H1 (cell line): ENCODE measurements around the gene LONRF2. TPM values are rescaled to one million over a fixed set of nuclear protein-coding genes. Genes with fewer than 3 reads are reported as not detected.

Experiments
- CTCF ChIA-PET: fragments of 300-600 bp; sonication (Branson Sonifier 250); formaldehyde crosslinking; loops from one replicate; lab custom pipeline; 2021; ENCODE audit not compliant: partially characterized antibody; lab: Charles Lee
- POLR2A ChIA-PET: fragments of 300-600 bp; sonication (Branson Sonifier 250); formaldehyde crosslinking; loops from one replicate; lab custom pipeline; 2021; ENCODE audit warnings: inconsistent platforms; ENCODE audit not compliant: partially characterized antibody; lab: Charles Lee
- DNase-seq, 2 experiments: peaks; one replicate each; pipeline versions ENCODE4 v3.0.0 to v3.0.0-alpha.2; 2010 to 2022; ENCODE audit warnings: low spot score in 2 of 2, low read depth in 1 of 2, mixed read lengths in 1 of 2
- FAIRE-seq: peaks from 2 replicates; lab custom pipeline; 2011; peaks lifted over from hg19 to GRCh38; lab: Jason Lieb, UNC
- H2AFZ ChIP-seq: 2 replicates; pipeline ENCODE4 v1.8.1; 2012; ENCODE audit warnings: low read length, inconsistent platforms
- H2AK5ac ChIP-seq: 2 replicates; pipeline ENCODE4 v1.6.1; 2013; ENCODE audit warnings: low read depth, low read length
- H2BK120ac ChIP-seq: replicated peaks from 2 replicates; pipeline ENCODE3; 2013; ENCODE audit warnings: low read depth, low read length, inconsistent platforms
- H2BK12ac ChIP-seq: 2 replicates; pipeline ENCODE4 v1.6.1; 2013; ENCODE audit warnings: low read depth, low read length
- H2BK15ac ChIP-seq: 2 replicates; pipeline ENCODE4 v1.6.1; 2013; ENCODE audit warnings: low read length
- H2BK20ac ChIP-seq: 2 replicates; pipeline ENCODE4 v1.6.1; 2013; ENCODE audit warnings: low read length
- H2BK5ac ChIP-seq: 2 replicates; pipeline ENCODE4 v1.6.1; 2013; ENCODE audit warnings: low read depth, low read length
- H3K14ac ChIP-seq: 2 replicates; pipeline ENCODE4 v1.6.1; 2013; ENCODE audit warnings: inconsistent platforms; ENCODE audit not compliant: insufficient read length
- H3K18ac ChIP-seq: 2 replicates; pipeline ENCODE4 v1.6.1; 2013; ENCODE audit warnings: low read length; ENCODE audit errors: extremely low read depth
- H3K23ac ChIP-seq: 2 replicates; pipeline ENCODE4 v1.6.1; 2013; ENCODE audit warnings: inconsistent platforms; ENCODE audit not compliant: insufficient read length
- H3K23me2 ChIP-seq: 2 replicates; pipeline ENCODE4 v1.6.1; 2013; ENCODE audit warnings: low read depth, low read length
- H3K27ac ChIP-seq: 2 replicates; pipeline ENCODE4 v1.6.1; 2011; ENCODE audit warnings: low read depth, low read length, inconsistent platforms
- H3K27me3 ChIP-seq, 4 experiments: replicated peaks in 1 of 4; 1 replicate in 1 of 4; 2 replicates in 3 of 4; pipeline versions ENCODE4 v1.6.1 to v1.8.1; 2011 to 2013; ENCODE audit warnings: low read length in 3 of 4, mild to moderate bottlenecking in 3 of 4, inconsistent platforms in 2 of 4, mixed read lengths in 2 of 4, moderate library complexity in 1 of 4; ENCODE audit not compliant: control insufficient read depth in 3 of 4, insufficient read depth in 3 of 4; ENCODE audit errors: extremely low read depth in 1 of 4
- H3K36me3 ChIP-seq, 4 experiments: 2 replicates each; pipeline versions ENCODE4 v1.6.1 to v1.8.1; 2011 to 2013; ENCODE audit warnings: mild to moderate bottlenecking in 4 of 4, low read length in 3 of 4, moderate library complexity in 2 of 4, control low read depth in 1 of 4, inconsistent platforms in 1 of 4; ENCODE audit not compliant: insufficient read depth in 4 of 4, control insufficient read depth in 2 of 4
- H3K4ac ChIP-seq: replicated peaks from 2 replicates; pipeline ENCODE3; 2013; ENCODE audit warnings: low read length, low read depth, mixed read lengths, inconsistent platforms; ENCODE audit not compliant: insufficient read length
- H3K4me1 ChIP-seq, 4 experiments: replicated peaks in 1 of 4; 1 replicate in 1 of 4; 2 replicates in 3 of 4; pipeline versions ENCODE4 v1.6.1 to v1.8.1; 2011 to 2013; ENCODE audit warnings: low read length in 3 of 4, inconsistent platforms in 2 of 4, mixed read lengths in 1 of 4; ENCODE audit not compliant: insufficient read depth in 4 of 4, control insufficient read depth in 3 of 4
- H3K4me2 ChIP-seq, 2 experiments: 2 replicates each; pipeline versions ENCODE4 v1.6.1 to v1.8.1; 2011 to 2013; ENCODE audit warnings: low read depth in 2 of 2, low read length in 2 of 2, control low read depth in 1 of 2, inconsistent platforms in 1 of 2, mild to moderate bottlenecking in 1 of 2; ENCODE audit not compliant: insufficient read depth in 1 of 2
- H3K4me3 ChIP-seq, 4 experiments: fragments of 200-600, 300-600 bp in 1 of 4; sonication (generic), shearing (Covaris generic), sonication (Bioruptor Twin) in 1 of 4; 2 replicates each; pipeline versions ENCODE4 v1.5.1 to v1.8.1; 2011 to 2016; ENCODE audit warnings: low read length in 4 of 4, low read depth in 3 of 4, control low read depth in 2 of 4, inconsistent platforms in 2 of 4, mild to moderate bottlenecking in 2 of 4, mixed read lengths in 1 of 4, moderate library complexity in 1 of 4; ENCODE audit not compliant: insufficient read depth in 2 of 4; ENCODE audit errors: extremely low read depth in 1 of 4
- H3K56ac ChIP-seq: replicated peaks from 2 replicates; pipeline ENCODE3; 2013; ENCODE audit warnings: low read depth, mild to moderate bottlenecking, mixed read lengths, low read length, inconsistent platforms; ENCODE audit not compliant: insufficient read length
- H3K79me1 ChIP-seq: 2 replicates; pipeline ENCODE4 v1.6.1; 2013; ENCODE audit warnings: low read depth, low read length, control low read depth
- H3K79me2 ChIP-seq, 2 experiments: 2 replicates each; pipeline versions ENCODE4 v1.6.1 to v1.8.1; 2012 to 2013; ENCODE audit warnings: low read length in 2 of 2, mild to moderate bottlenecking in 2 of 2, inconsistent platforms in 1 of 2; ENCODE audit not compliant: insufficient read depth in 2 of 2, control insufficient read depth in 1 of 2
- H3K9ac ChIP-seq, 4 experiments: replicated peaks in 1 of 4; 1 replicate in 1 of 4; 2 replicates in 3 of 4; pipeline versions ENCODE4 v1.6.1 to v1.8.1; 2011 to 2013; ENCODE audit warnings: low read depth in 3 of 4, low read length in 3 of 4, control low read depth in 2 of 4, mild to moderate bottlenecking in 2 of 4, moderate library complexity in 2 of 4, inconsistent platforms in 1 of 4; ENCODE audit errors: extremely low read depth in 1 of 4
- H3K9me3 ChIP-seq, 2 experiments: 2 replicates each; pipeline versions ENCODE4 v1.6.1 to v1.8.1; 2012 to 2013; ENCODE audit warnings: mild to moderate bottlenecking in 2 of 2, moderate library complexity in 2 of 2, control low read depth in 1 of 2, inconsistent platforms in 1 of 2, low read depth in 1 of 2, low read length in 1 of 2, mixed read lengths in 1 of 2; ENCODE audit not compliant: insufficient read depth in 2 of 2
- H4K20me1 ChIP-seq, 2 experiments: replicated peaks in 1 of 2; 2 replicates each; pipeline versions ENCODE3 to v1.8.1; 2011 to 2013; ENCODE audit warnings: inconsistent platforms in 2 of 2, low read length in 2 of 2, mild to moderate bottlenecking in 1 of 2; ENCODE audit not compliant: insufficient read depth in 2 of 2, control insufficient read depth in 1 of 2
- H4K5ac ChIP-seq: 2 replicates; pipeline ENCODE4 v1.6.1; 2013; ENCODE audit warnings: low read length, low read depth, mixed read lengths, inconsistent platforms; ENCODE audit not compliant: insufficient read length
- H4K8ac ChIP-seq: 2 replicates; pipeline ENCODE4 v1.8.0; 2013; ENCODE audit warnings: mild to moderate bottlenecking, moderate library complexity, low read length, inconsistent platforms; ENCODE audit not compliant: insufficient read depth; ENCODE audit errors: extremely low read depth
- H4K91ac ChIP-seq: replicated peaks from 2 replicates; pipeline ENCODE3; 2013; ENCODE audit warnings: low read length, mixed read lengths, inconsistent platforms; ENCODE audit not compliant: insufficient read length
- CTCF ChIP-seq, 3 experiments: IDR thresholded peaks; 1 replicate in 2 of 3; 2 replicates in 1 of 3; pipeline versions ENCODE4 v1.5.1 to v1.6.1; 2011; ENCODE audit warnings: low read length in 3 of 3, mild to moderate bottlenecking in 3 of 3, inconsistent platforms in 2 of 3, low read depth in 1 of 3, moderate library complexity in 1 of 3; ENCODE audit not compliant: insufficient read depth in 1 of 3; ENCODE audit errors: control extremely low read depth in 1 of 3
- EP300 ChIP-seq, 2 experiments: IDR thresholded peaks; 1 replicate in 1 of 2; 2 replicates in 1 of 2; pipeline ENCODE4 v1.6.1; 2011 to 2012; ENCODE audit warnings: low read depth in 2 of 2, low read length in 2 of 2, mild to moderate bottlenecking in 2 of 2, borderline replicate concordance in 1 of 2, inconsistent platforms in 1 of 2, moderate library complexity in 1 of 2
- HDAC6 ChIP-seq: IDR thresholded peaks from one replicate; pipeline ENCODE4 v1.7.1; 2012; ENCODE audit warnings: low read depth, mild to moderate bottlenecking, inconsistent platforms, low read length, moderate library complexity
- RAD21 ChIP-seq, 2 experiments: IDR thresholded peaks in 1 of 2; conservative IDR thresholded peaks in 1 of 2; 2 replicates each; pipeline ENCODE4 v1.6.1; 2011; ENCODE audit warnings: low read depth in 2 of 2, low read length in 2 of 2, improper control_type of control experiment in 1 of 2, inconsistent platforms in 1 of 2, mild to moderate bottlenecking in 1 of 2, moderate library complexity in 1 of 2
- SIN3A ChIP-seq, 2 experiments: IDR thresholded peaks in 1 of 2; conservative IDR thresholded peaks in 1 of 2; 2 replicates each; pipeline ENCODE4 v1.6.1; 2011 to 2012; ENCODE audit warnings: low read length in 2 of 2, improper control_type of control experiment in 1 of 2, low read depth in 1 of 2, mild to moderate bottlenecking in 1 of 2
- SP2 ChIP-seq: IDR thresholded peaks from 2 replicates; pipeline ENCODE4 v1.6.1; 2012; ENCODE audit warnings: mild to moderate bottlenecking, low read length, inconsistent platforms
- SP4 ChIP-seq: IDR thresholded peaks from 2 replicates; pipeline ENCODE4 v1.6.1; 2012; ENCODE audit warnings: low read length, inconsistent platforms
- SUZ12 ChIP-seq: fragments of 200-600 bp; sonication (generic); IDR thresholded peaks from 2 replicates; pipeline ENCODE4 v1.6.1; 2012; ENCODE audit warnings: mild to moderate bottlenecking, inconsistent platforms, low read length, moderate library complexity, mixed read lengths
- WGBS, 2 experiments: shearing (Covaris generic) in 1 of 2; methylation state at CpG; one replicate each; pipeline versions ENCODE4 v1.1.6 to v1.1.7; 2013 to 2015; ENCODE audit warnings: low lambda C conversion rate in 2 of 2, mixed read lengths in 2 of 2, inconsistent platforms in 1 of 2, low coverage in 1 of 2, missing lambda C conversion rate in 1 of 2; ENCODE audit not compliant: insufficient replicate concordance in 2 of 2, insufficient coverage in 1 of 2, insufficient read length in 1 of 2; ENCODE audit errors: extremely low coverage in 1 of 2, missing lambda C conversion rate in 1 of 2; 5-methylcytosine and 5-hydroxymethylcytosine counted together
- polyA plus RNA-seq, 7 experiments: library from polyadenylated mRNA; depleted of rRNA in 3 of 7; stranded (reverse) in 5 of 7; unstranded in 2 of 7; fragments of >200 nt in 5 of 7; fragments of 200-250 nt in 2 of 7; gene quantifications; 1 replicate in 5 of 7; 2 replicates in 1 of 7; 4 replicates in 1 of 7; pipeline versions ENCODE4 v1.2.1 to v1.2.3, GENCODE V29; 2011 to 2013; ENCODE audit warnings: missing spikeins in 2 of 7, mixed read lengths in 2 of 7
- total RNA-seq: library from RNA; stranded (reverse); fragmentation: NEBNext Ultra II Directional; extraction: Animal tissue kit (Norgen Biotek cat#: 25700); gene quantifications from 2 replicates; pipeline ENCODE4 v1.2.1, GENCODE V29; 2021

Gene LONRF2
- total and polyA plus RNA-seq, 2 of the 8 experiments (the other 6 are each of a cell fraction or from before 2014, with no cell fraction given) = 0.24 to 0.74 TPM

DNA sequence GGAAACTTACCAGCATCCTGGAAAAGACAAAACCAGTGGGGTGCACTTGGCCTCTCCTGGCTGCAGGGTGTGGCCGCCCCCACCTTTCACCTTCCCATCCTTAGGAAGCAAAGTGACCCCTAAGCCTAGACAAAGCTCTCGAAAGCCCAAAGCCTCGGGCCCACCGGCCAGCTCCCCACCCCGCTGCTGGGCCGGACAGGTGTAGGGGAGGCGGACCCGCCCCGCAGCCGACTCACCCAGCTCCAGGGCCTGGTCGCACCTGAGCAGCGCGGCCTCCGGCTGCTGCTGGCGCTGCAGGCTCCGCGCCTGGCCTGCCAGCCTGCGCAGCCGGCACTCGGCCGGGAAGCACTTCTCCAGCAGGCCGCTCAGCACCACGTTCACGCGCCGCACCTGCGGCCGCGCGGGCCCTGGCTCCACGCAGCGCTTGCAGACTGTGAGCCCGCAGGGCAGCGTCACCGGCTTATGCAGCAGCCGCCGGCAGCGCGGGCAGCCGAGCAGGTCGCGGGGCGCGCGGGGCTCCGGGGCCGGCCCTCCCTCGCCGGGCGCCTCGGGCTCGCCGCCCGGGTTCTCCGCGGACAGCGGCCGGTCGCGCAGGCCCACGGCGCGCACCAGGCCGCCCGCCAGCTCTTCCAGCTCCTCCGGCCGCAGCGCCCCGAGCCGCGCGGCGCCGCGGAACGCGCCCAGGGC is 979 bp downstream of the LONRF2 start:
- Histone ChIP-seq H3K36me3 (no peaks in the 10 kb centered on the region), H2BK120ac (no peak overlapping the region), H3K18ac (peak overlapping the region; percentile 71), H4K20me1 (no peaks in the 10 kb centered on the region), H2BK15ac (no peak overlapping the region), H2BK20ac (no peak overlapping the region), H3K79me2 (no peaks in the 10 kb centered on the region), H2BK12ac (no peak overlapping the region), H3K4me3 (peak overlapping the region; percentile 33 to 66 (median 48)), H3K23ac (no peak overlapping the region), H2AK5ac (no peak overlapping the region), H3K4me1 (peaks cover 0 to 3% (median 0%) of the 10 kb centered on the region in 4 experiments; a peak in 2 of 7 replicates), H4K5ac (no peak overlapping the region), H2AFZ (peak overlapping the region; percentile 68), H3K27me3 (peaks cover 14 to 46% (median 33%) of the 10 kb centered on the region in 4 experiments), H3K9me3 (peaks cover 4 to 10% of the 10 kb centered on the region in 2 experiments), H3K56ac (no peak overlapping the region), H3K4me2 (peak overlapping the region; percentile 77 to 91), H3K79me1 (no peaks in the 10 kb centered on the region), H3K14ac (no peak overlapping the region), H2BK5ac (no peak overlapping the region), H4K8ac (peak overlapping the region; percentile 21; the same call in 1 of the 2 replicates), H3K4ac (no peak overlapping the region), H3K23me2 (peaks cover 15% of the 10 kb centered on the region; the same call in 1 of the 2 replicates), H3K9ac (peak overlapping the region in 1 of 4 experiments; percentile 67; a peak in 1 of 7 replicates), H3K27ac (no peak overlapping the region), H4K91ac (no peak overlapping the region)
- WGBS, 2 experiments = 4% methylated on average over 25 of the region's 77 CpGs; no CpG with 5 or more reads in 1 of the 2 experiments
- ChIA-PET CTCF (interaction anchor here (1.3 to 4.6 kb wide), 5 partner anchors 15 to 58 kb away, joined by 3 to 43 read pairs (median 5); no protein-coding TSS in a partner anchor), POLR2A (no interaction called here)
- FAIRE-seq (no peak), DNase-seq (peak in 1 of 2 experiments; percentile 78)
- peak; percentile 61; the same call in 1 of the 2 replicates for TF ChIP-seq SUZ12
- TF ChIP-seq SP2 = no peak
- TF ChIP-seq SIN3A (conservative IDR thresholded peaks at IDR 0.05 in 1 of 2, IDR thresholded peaks at IDR 0.05 in 1 of 2; ENCODE audit: low read depth in 1 of 2, low read length in 2 of 2) = peak in 1 of 2 experiments; percentile 30; a peak in 1 of 4 replicates
- TF ChIP-seq RAD21 (IDR thresholded peaks at IDR 0.05 in 1 of 2, conservative IDR thresholded peaks at IDR 0.05 in 1 of 2; ENCODE audit: low read depth in 2 of 2, low read length in 2 of 2) = peak; percentile 17 to 36; a peak in 2 of 4 replicates
- TF ChIP-seq EP300 (IDR thresholded peaks at IDR 0.05; ENCODE audit: borderline replicate concordance in 1 of 2, low read depth in 2 of 2, low read length in 2 of 2) = no peak
- peak; percentile 31 to 57 (median 53); a peak in 3 of 4 replicates for TF ChIP-seq CTCF (IDR thresholded peaks at IDR 0.05; ENCODE audit: control extremely low read depth in 1 of 3, insufficient read depth in 1 of 3, low read depth in 1 of 3, low read length in 3 of 3)
- no peak for TF ChIP-seq SP4
- TF ChIP-seq HDAC6 = no peak
